Spleen (tissue), 7 donors: ENCODE results near the gene SLC35C1.
"Not testable (repeated sequence)": the region's sequence is repeated elsewhere in the genome, so short reads cannot be mapped to it uniquely, and the experiment has no call there.

Experiments
- CTCF ChIP-seq, 11 experiments: fragments of 200-600 bp in 7 of 11; fragments of 450-650 bp in 4 of 11; sonication (generic) in 4 of 11; IDR thresholded peaks in 8 of 11; conservative IDR thresholded peaks in 3 of 11; 1 replicate in 7 of 11; 2 replicates in 4 of 11; pipeline versions ENCODE4 v1.4.0 to v1.8.0; 2016 to 2021; ENCODE audit warnings: antibody characterized with exemption in 11 of 11, inconsistent platforms in 4 of 11, mild to moderate bottlenecking in 1 of 11
- POLR2A ChIP-seq, 3 donors: fragments of 450-650 bp; IDR thresholded peaks; one replicate each; pipeline ENCODE4 v1.5.1; 2017; ENCODE audit warnings: antibody characterized with exemption in 3 of 3, mild to moderate bottlenecking in 1 of 3
- POLR2AphosphoS5 ChIP-seq, 3 donors: sonication (generic); formaldehyde crosslinking; IDR thresholded peaks; one replicate each; pipeline ENCODE4 v1.5.1; 2017; ENCODE audit warnings: antibody characterized with exemption in 3 of 3
- donor health status: DM: no; HTN: no; CAD: no; lungs with moderate emphysema.
- donor health status: DM: no; HTN: no; CAD: no.
- donor health status: DM: no; HTN: no; CAD: no.

- not testable (repeated sequence) for TF ChIP-seq CTCF (IDR thresholded peaks at IDR 0.05 in 8 of 11, conservative IDR thresholded peaks at IDR 0.05 in 3 of 11); POLR2AphosphoS5 (IDR thresholded peaks at IDR 0.05); POLR2A (IDR thresholded peaks at IDR 0.05)
Observed at GRCh38 chr11:45808427-45808826, 3.5 kb downstream of the SLC35C1 start.
